DMS153 (cell line): ENCODE data around the gene DPYSL3.

Experiments used
- DNase-seq: peaks from one replicate; lab custom pipeline; 2025; lab: John Stamatoyannopoulos, UW

Gene DPYSL3

GRCh38 chr5:147439254-147439653, 70.6 kb downstream of the DPYSL3 start:
- DNase-seq = no peak

GRCh38 chr5:147437161-147437596, 72.7 kb downstream of the DPYSL3 start:
- DNase-seq = no peak

- no peak for DNase-seq
These were observed 73.3 kb downstream of the DPYSL3 start for GRCh38 chr5:147436596-147436995.

GRCh38 chr5:147434049-147434448, 75.8 kb downstream of the DPYSL3 start:
- no peak for DNase-seq

- DNase-seq = no peak
These were observed 77.5 kb downstream of the DPYSL3 start for GRCh38 chr5:147432323-147432722.

GRCh38 chr5:147431586-147431985, 78.3 kb downstream of the DPYSL3 start:
- DNase-seq = no peak

- DNase-seq = no peak
These were observed 79.2 kb downstream of the DPYSL3 start for GRCh38 chr5:147430628-147431027.

- DNase-seq = no peak
These were observed 82.1 kb downstream of the DPYSL3 start for GRCh38 chr5:147427521-147428401.

GRCh38 chr5:147426640-147427327, 83.1 kb downstream of the DPYSL3 start:
- no peak for DNase-seq

GRCh38 chr5:147418613-147419012, 91.3 kb downstream of the DPYSL3 start:
- no peak for DNase-seq

- no peak for DNase-seq
These were observed 92.6 kb downstream of the DPYSL3 start for GRCh38 chr5:147417135-147417813.

GRCh38 chr5:147415651-147416050, 94.2 kb downstream of the DPYSL3 start:
- DNase-seq = no peak

GRCh38 chr5:147413266-147413665, 96.6 kb downstream of the DPYSL3 start:
- DNase-seq = no peak

- no peak for DNase-seq
These were observed 97.3 kb downstream of the DPYSL3 start for GRCh38 chr5:147412561-147412960.

- DNase-seq = no peak
These were observed 98.2 kb downstream of the DPYSL3 start for GRCh38 chr5:147411359-147412319.

- DNase-seq = no peak
These were observed 99.1 kb downstream of the DPYSL3 start for GRCh38 chr5:147410496-147411358.

GRCh38 chr5:147408980-147409379, 100.9 kb downstream of the DPYSL3 start:
- DNase-seq = no peak

GRCh38 chr5:147407094-147407681, 102.7 kb downstream of the DPYSL3 start:
- DNase-seq = no peak

- DNase-seq = no peak
These were observed 103.2 kb downstream of the DPYSL3 start for GRCh38 chr5:147406636-147407035.

- no peak for DNase-seq
These were observed 105.2 kb downstream of the DPYSL3 start for GRCh38 chr5:147404706-147405105.
